BE2C (cell line): ENCODE results near the gene KIFC3.
"Not testable (repeated sequence)": the region's sequence is repeated elsewhere in the genome, so short reads cannot be mapped to it uniquely, and the experiment has no call there.

Experiments
- DNase-seq: peaks from one replicate; pipeline ENCODE4 v3.0.0-alpha.2; 2020
- H3K27me3 ChIP-seq: fragments of 250-450 bp; sonication (Bioruptor Pico); 2 replicates; pipeline ENCODE4 v1.5.1; 2020; ENCODE audit warnings: mild to moderate bottlenecking
- H3K36me3 ChIP-seq: fragments of 250-450 bp; sonication (Bioruptor Pico); 2 replicates; pipeline ENCODE4 v1.5.1; 2020; ENCODE audit warnings: mild to moderate bottlenecking
- H3K4me1 ChIP-seq: fragments of 250-450 bp; sonication (Bioruptor Pico); 2 replicates; pipeline ENCODE4 v1.5.1; 2020
- H3K4me3 ChIP-seq: 2 replicates; pipeline ENCODE4 v1.5.1; 2011; ENCODE audit warnings: low read depth, low read length
- H3K9me3 ChIP-seq: fragments of 250-450 bp; sonication (Bioruptor Pico); 2 replicates; pipeline ENCODE4 v1.5.1; 2020
- TF ChIP-seq, protein P1 (sequence below): IDR thresholded peaks from 2 replicates; pipeline ENCODE4 v1.5.1; 2012; ENCODE audit warnings: mild to moderate bottlenecking, low read depth, low read length

The KIFC3 gene

DNA sequence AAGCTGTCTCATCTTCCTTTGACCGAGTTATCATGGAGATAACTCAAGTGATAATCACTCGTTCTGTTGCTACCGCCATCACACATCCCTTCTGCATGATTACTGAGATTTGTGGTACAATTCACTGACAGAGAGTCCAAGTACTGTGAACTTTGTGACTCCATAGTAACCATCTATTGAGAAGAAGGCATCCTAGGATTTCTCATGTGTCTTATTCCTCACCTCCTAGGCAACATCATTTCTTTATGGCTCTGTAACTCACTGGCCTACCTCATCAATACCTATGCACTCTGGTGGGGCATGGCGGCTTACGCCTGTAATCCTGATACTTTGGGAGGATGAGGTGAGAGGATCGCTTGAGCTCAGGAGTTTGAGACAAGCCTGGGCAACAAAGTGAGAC lies 88.2 kb downstream of the KIFC3 start:
- DNase-seq: no peak
- Histone ChIP-seq H3K9me3 (no peaks in the 10 kb centered on the region), H3K4me1 (no peaks in the 10 kb centered on the region; the same call in 1 of the 2 replicates), H3K27me3 (no peaks in the 10 kb centered on the region), H3K36me3 (no peaks in the 10 kb centered on the region), H3K4me3 (no peak overlapping the region)
- TF ChIP-seq, protein P1, sequence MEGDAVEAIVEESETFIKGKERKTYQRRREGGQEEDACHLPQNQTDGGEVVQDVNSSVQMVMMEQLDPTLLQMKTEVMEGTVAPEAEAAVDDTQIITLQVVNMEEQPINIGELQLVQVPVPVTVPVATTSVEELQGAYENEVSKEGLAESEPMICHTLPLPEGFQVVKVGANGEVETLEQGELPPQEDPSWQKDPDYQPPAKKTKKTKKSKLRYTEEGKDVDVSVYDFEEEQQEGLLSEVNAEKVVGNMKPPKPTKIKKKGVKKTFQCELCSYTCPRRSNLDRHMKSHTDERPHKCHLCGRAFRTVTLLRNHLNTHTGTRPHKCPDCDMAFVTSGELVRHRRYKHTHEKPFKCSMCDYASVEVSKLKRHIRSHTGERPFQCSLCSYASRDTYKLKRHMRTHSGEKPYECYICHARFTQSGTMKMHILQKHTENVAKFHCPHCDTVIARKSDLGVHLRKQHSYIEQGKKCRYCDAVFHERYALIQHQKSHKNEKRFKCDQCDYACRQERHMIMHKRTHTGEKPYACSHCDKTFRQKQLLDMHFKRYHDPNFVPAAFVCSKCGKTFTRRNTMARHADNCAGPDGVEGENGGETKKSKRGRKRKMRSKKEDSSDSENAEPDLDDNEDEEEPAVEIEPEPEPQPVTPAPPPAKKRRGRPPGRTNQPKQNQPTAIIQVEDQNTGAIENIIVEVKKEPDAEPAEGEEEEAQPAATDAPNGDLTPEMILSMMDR: no peak

DNA sequence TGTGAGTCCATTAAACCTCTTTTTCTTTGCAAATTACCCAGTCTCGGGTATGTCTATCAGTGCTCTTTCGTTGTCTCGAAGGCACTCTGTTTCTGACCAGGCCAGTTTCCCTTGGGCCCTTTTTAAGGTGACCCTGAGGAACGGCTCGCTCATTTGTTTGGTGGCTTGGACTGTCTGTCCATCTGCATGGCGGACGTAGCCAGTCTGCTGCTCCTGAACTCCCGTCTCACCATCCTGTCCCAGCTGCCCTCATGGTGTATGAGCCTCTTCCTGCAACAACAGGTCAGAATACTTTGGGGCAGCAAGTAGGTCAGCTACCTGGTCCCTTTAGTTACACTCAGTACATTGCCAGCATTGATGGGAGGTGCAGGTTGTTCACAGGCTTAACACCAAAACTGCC lies 88.7 kb downstream of the KIFC3 start:
- DNase-seq: no peak
- no peaks in the 10 kb centered on the region for H3K27me3 ChIP-seq
- H3K9me3 ChIP-seq: no peaks in the 10 kb centered on the region
- no peak overlapping the region for H3K4me3 ChIP-seq
- TF ChIP-seq, protein P1: no peak
- H3K4me1 ChIP-seq: no peaks in the 10 kb centered on the region; the same call in 1 of the 2 replicates
- H3K36me3 ChIP-seq: no peaks in the 10 kb centered on the region

- H3K27me3 ChIP-seq, H3K4me1 ChIP-seq, H3K9me3 ChIP-seq, H3K4me3 ChIP-seq, H3K36me3 ChIP-seq, DNase-seq: not testable (repeated sequence)
These were observed 89.7 kb downstream of the KIFC3 start for GRCh38 chr16:57712569-57712968.

- Histone ChIP-seq H3K4me1 (no peaks in the 10 kb centered on the region; the same call in 1 of the 2 replicates), H3K27me3 (no peaks in the 10 kb centered on the region), H3K36me3 (no peaks in the 10 kb centered on the region), H3K4me3 (no peak overlapping the region), H3K9me3 (no peaks in the 10 kb centered on the region)
- DNase-seq: no peak
- TF ChIP-seq, protein P1: no peak
These were observed 90.3 kb downstream of the KIFC3 start for GRCh38 chr16:57711993-57712392.

DNA sequence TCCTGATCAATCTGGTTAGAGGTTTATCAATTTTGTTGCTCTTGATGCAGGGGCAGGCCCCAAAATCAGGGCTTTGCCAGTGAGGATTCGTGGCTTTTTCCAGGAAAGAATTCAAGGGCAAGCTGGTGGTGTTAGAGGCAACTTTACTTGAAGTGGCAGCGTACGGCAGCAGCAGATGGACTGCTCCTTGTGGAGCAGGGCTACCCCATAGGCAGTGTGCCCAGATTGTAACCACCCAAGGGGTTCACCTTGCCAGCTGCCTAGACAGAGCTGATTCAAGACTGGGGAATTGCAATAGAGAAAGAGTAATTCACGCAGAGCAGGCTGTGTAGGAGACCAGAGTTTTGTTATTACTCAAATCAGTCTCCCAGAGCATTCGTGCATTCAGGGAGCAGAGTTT lies 90.9 kb downstream of the KIFC3 start:
- TF ChIP-seq, protein P1: no peak
- Histone ChIP-seq H3K27me3 (no peaks in the 10 kb centered on the region), H3K4me3 (no peak overlapping the region), H3K4me1 (no peaks in the 10 kb centered on the region; the same call in 1 of the 2 replicates), H3K9me3 (no peaks in the 10 kb centered on the region), H3K36me3 (no peaks in the 10 kb centered on the region)
- no peak for DNase-seq

GRCh38 chr16:57709663-57710062 lies 92.6 kb downstream of the KIFC3 start:
- TF ChIP-seq, protein P1: no peak
- H3K9me3 ChIP-seq: no peaks in the 10 kb centered on the region
- no peaks in the 10 kb centered on the region; the same call in 1 of the 2 replicates for H3K4me1 ChIP-seq
- no peaks in the 10 kb centered on the region for H3K36me3 ChIP-seq
- no peak for DNase-seq
- H3K27me3 ChIP-seq: no peaks in the 10 kb centered on the region
- no peak overlapping the region for H3K4me3 ChIP-seq
